OCI-LY7 (cell line): ENCODE data around the gene MMP23B.

Source experiments
- EZH2phosphoT487 ChIP-seq: fragments of 200-600 bp; sonication (generic); IDR thresholded peaks from 2 replicates; pipeline ENCODE4 v1.6.1; 2018; ENCODE audit warnings: low read depth, borderline replicate concordance, mild to moderate bottlenecking, mixed run types, antibody characterized with exemption, low read length, moderate library complexity, mixed read lengths
- TF ChIP-seq, protein P1 (sequence below): fragments of 200-600 bp; sonication (generic); conservative IDR thresholded peaks from 2 replicates; pipeline ENCODE4 v1.5.1; 2014; ENCODE audit warnings: mild to moderate bottlenecking, antibody characterized with exemption, low read length, moderate library complexity, mixed read lengths

DNA sequence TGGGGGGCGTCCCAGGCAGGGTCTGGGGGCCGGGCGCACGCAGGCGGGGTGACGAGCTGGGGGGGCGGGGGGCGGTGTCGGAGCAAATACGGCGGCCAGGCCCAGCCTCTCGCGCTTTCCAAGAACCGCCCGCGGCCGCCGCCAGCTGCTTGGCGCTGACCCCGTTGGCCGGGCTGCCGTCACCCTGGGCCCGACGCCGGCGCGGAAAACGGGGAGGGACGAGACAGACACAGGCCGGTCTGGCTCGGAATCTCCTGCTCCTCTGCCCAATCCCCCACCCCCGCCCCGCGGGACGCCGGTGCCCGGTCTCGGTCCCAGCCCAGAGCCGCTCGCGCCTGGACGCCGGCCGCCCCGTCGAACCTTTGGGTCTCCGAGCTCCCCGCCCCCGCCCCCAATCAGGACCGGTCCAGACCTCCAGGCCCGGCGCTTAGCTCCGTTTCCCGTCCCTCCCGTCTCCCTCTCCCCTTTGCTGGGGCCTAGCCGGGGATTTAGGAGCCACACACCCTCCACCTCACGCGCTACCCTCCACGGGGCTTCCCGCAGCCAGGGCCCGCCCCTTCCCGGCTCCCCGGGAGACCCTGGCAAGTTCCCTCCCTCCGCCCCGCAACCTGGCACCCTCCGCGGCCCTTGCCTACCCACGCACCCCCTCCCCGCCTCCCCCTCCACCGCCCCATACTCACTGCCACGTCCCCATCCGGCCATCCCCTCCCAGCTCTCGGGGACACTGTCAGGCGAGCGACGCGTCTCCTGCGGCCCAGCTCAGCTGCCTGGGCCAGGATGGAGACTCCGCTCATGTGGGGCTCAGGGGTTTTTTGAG lies 800 bp upstream of the MMP23B start:
- TF ChIP-seq, protein P1, sequence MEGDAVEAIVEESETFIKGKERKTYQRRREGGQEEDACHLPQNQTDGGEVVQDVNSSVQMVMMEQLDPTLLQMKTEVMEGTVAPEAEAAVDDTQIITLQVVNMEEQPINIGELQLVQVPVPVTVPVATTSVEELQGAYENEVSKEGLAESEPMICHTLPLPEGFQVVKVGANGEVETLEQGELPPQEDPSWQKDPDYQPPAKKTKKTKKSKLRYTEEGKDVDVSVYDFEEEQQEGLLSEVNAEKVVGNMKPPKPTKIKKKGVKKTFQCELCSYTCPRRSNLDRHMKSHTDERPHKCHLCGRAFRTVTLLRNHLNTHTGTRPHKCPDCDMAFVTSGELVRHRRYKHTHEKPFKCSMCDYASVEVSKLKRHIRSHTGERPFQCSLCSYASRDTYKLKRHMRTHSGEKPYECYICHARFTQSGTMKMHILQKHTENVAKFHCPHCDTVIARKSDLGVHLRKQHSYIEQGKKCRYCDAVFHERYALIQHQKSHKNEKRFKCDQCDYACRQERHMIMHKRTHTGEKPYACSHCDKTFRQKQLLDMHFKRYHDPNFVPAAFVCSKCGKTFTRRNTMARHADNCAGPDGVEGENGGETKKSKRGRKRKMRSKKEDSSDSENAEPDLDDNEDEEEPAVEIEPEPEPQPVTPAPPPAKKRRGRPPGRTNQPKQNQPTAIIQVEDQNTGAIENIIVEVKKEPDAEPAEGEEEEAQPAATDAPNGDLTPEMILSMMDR = no peak
- TF ChIP-seq EZH2phosphoT487 = no peak
